ENCODE data around the gene ARF3.

ARF3 gene

DNA sequence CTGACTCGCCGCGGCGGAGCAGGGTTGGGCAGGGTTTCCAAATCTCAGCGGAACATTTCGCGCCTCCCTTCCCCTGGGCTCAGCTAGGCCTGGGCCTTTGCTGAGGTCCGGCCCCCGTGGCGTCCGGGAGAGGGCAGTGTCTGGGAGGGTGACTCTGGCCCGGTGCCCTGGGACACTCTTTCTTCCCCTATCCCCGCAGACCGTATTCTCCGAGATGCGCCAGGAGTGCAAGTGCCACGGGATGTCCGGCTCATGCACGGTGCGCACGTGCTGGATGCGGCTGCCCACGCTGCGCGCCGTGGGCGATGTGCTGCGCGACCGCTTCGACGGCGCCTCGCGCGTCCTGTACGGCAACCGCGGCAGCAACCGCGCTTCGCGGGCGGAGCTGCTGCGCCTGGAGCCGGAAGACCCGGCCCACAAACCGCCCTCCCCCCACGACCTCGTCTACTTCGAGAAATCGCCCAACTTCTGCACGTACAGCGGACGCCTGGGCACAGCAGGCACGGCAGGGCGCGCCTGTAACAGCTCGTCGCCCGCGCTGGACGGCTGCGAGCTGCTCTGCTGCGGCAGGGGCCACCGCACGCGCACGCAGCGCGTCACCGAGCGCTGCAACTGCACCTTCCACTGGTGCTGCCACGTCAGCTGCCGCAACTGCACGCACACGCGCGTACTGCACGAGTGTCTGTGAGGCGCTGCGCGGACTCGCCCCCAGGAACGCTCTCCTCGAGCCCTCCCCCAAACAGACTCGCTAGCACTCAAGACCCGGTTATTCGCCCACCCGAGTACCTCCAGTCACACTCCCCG is 23.9 kb upstream of the ARF3 start:
- peak; percentile 67 to 78 (median 70) for DNase-seq

DNA sequence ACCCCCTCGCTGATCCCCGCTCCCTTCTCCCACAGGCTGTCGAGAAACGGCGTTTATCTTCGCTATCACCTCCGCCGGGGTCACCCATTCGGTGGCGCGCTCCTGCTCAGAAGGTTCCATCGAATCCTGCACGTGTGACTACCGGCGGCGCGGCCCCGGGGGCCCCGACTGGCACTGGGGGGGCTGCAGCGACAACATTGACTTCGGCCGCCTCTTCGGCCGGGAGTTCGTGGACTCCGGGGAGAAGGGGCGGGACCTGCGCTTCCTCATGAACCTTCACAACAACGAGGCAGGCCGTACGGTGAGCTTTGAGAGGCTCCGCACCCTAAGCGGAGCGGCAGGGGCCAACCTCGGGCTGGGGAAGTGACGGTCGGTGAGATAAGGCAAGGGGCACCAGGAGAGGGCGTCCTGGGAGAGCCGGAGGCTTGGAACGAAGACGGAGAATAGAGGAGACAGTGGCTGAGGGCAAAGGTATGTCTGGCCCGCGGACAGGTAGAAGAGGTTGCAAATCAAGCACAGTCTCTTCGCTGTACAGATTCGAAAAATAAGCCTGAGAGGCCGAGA is 23.2 kb upstream of the ARF3 start:
- peak in 1 of 3 donors; percentile 50 for DNase-seq

DNA sequence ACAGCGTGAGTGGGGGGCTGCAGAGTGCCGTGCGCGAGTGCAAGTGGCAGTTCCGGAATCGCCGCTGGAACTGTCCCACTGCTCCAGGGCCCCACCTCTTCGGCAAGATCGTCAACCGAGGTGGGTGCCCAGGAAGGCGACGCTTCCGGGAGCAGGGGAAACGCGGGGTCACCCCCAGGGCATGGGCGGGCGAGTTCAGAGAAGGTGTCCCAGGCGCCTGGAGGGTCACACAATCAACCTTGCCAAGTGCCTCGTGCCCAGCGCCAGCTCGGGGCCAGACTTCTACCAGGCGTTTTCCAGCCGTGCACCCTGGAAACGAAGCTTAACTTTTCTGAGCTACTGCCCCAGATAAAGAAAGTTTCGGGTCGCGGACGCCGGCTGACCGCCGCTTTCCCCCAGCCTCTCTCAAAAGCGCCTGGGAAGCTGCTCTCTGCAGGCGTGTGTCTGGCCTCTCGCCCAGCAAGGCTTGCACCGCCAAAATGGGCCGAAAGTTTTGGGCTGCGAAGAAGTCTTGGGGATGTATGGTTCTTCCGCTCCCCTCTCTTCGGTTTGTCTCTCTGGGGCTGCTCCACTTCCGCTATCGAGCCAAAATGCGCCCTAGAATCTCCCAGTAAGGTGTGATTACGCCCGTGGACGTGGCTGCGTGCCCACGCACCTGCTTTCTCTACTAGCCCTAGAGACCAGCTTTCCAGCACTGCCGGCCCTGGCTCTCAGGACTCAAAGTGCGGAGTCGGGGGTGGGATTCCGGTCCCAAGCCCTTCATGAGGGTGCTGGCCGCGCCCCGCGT is 22.5 kb upstream of the ARF3 start:
- peak in 1 of 3 donors; percentile 24 for DNase-seq

DNA sequence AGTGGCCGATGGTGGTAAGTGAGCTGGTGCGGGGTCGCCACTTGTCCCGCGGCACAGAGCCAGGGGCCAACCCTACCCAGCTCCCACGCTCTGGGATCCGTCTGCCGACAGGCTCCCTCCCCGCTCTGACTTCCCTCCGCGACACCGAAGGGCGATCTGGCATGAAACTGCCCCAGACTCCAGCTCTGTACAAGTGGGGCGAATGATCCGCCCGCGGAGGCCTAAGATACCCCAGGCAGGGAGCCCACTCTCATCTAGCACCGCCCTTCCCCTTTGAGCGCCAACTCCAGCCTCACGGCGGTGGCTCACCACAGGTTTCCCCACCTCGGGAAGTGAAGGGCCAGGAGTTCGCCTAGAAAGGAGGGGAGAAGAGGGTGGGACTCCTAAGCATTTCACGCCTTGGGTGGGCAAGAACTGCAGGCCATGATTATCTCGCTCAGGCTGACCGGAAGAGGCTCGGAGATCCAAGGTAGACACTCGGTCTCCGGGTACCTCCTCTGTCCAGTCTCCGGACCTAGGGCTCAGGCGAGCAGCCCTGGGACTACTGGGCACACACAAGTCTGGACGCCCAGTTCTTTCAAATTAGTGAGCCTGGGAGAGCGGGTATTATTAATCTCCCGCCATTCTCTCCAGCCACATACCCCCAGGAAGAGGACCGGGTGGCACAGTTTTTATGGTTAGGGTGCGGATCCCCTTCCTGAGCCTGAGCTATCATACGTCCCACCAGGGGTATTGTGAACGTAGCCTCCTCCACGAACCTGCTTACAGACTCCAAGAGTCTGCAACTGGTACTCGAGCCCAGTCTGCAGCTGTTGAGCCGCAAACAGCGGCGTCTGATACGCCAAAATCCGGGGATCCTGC is 21.7 kb upstream of the ARF3 start:
- DNase-seq, result peak in 2 of 3 donors; percentile 27 to 48

DNA sequence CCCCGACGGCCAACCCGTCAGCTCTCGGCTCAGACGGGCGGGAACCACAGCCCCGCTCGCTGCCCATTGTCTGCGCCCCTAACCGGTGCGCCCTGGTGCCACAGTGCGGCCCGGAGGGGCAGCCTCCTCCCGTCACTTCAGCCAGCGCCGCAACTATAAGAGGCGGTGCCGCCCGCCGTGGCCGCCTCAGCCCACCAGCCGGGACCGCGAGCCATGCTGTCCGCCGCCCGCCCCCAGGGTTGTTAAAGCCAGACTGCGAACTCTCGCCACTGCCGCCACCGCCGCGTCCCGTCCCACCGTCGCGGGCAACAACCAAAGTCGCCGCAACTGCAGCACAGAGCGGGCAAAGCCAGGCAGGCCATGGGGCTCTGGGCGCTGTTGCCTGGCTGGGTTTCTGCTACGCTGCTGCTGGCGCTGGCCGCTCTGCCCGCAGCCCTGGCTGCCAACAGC is 21.0 kb upstream of the ARF3 start, which contains the start of gene WNT1:
WNT1 (plus strand) TSS at position 32 of the 450 bp plus-strand sequence; CDS start at position 361, 329 bp downstream.
- DNase-seq, result peak in 1 of 3 donors; percentile 23

DNA sequence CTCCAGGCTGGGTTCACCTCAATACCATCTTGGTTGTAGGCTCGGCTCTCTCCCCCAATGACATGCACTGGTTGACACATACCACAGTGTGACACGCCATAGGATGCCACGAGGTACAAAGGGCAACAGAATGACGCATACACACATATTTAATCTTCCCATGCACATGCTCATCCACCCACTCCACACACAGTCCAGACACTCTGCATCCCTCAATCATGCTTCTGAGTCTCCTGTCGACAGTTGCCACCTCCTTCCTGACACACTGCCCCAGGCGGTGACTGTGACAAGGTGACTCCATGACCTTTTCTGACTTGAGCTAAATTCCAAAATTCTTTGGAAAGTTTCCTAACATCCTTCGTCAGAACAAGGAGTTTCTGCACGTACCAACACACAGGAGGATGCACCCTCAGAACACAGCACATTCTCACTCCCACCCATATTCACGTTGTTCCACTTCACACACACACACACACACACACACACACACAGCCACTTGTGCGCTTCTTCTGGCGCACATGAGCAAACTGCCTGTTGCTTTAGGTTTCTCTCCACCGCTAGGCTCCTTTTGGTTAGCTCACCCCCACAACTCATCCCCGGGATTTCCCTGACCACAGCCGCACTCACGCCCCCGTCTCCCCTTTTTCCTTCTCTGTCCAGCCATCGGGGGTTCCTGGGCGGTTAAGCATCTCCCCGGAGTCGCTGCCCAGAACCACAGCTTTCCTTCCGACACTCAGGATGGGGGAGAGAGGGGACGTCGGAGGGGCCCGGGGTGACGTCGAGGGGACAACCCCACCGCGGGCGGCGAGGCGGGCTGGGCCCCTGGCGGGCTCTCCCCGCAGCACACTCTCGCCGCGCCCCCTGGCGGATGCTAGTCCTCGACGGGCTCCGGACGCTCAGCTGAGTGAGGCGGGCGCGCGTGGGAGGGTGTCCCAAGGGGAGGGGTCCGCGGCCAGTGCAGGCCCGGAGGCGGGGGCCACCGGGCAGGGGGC is 20.3 kb upstream of the ARF3 start:
- DNase-seq, result peak; percentile 93 to 97 (median 96)

DNA sequence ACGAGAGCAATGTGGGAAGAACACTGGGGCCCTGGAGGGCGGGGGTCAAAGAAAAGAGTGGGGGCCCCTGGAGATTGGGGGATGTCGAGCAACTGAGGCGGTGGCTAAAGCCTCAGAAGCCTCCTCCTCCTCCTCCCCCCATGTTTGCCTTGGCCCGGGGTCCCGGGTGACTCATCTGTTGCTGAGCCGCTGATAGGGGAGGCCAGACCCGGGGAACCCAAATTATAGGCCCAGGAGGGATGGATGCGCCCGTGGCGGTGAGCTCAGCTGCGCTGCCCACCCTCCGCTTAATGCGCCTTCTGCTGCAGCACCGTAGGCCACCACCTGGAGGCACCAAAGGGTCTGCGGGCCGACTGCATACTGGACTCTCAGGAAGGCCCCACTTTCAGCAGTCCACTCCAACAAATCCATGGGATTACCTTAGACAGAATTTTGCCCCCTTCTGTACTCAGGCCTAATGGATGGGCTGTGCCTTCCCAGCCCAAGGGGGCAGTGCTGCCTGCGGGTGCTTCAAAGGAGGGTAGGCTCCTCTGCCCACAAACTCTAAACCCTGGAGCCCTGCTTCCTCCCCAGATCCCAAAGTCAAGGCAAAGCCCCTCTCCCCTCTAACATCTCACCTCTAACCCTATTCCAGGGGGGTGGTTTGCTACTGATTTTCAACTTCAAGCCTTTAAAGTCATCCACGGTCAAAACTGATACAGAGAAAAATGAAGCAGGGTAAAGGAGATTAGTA is 16.8 kb upstream of the ARF3 start:
- DNase-seq, result peak; percentile 67 to 72 (median 67)

DNA sequence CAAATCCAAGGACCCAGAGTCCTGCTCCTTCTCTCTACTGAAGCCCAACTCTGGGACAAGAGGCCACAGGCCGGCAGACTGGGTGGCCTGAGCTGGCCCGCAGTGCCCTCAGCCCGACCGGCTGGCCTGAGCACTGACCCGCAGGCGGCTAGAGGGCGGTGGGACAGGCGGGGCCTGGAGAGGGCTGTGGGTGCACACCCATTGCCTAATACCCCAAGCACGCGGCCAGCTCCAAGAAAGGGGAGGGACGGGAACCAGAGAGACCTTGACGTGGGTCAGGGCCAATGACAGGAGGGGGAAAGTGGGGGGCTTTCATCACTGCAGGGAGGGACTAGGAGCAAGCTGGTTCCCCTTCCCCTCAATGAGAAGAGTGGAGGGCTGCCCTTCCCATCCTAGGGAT is 16.2 kb upstream of the ARF3 start:
- peak; percentile 53 to 77 (median 63) for DNase-seq

DNA sequence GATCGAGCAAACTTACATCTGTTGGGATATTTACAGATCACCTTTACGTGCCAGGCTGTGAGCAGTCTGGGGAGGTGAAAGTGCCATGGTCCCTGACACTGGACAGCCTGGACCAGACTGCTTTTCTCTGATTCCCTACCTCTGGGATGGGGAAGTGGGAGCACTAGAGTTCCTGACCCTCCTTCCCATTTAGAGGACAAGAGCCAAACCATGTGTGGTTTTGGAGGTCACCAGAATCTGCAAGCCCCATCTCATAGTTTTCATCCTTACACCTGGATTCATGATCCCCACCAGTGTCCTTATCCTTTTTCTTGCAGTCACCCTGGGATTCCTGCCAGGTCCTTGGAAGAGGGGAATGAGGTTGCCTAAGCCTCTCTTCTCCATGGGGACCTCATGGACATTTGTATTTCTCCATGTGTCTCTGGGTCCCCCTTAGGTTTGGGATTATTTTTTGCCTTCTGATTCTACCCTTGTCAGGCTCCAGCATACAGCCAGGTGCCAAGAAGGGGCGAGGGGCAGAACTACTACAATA is 15.7 kb upstream of the ARF3 start:
- no peak for DNase-seq

DNA sequence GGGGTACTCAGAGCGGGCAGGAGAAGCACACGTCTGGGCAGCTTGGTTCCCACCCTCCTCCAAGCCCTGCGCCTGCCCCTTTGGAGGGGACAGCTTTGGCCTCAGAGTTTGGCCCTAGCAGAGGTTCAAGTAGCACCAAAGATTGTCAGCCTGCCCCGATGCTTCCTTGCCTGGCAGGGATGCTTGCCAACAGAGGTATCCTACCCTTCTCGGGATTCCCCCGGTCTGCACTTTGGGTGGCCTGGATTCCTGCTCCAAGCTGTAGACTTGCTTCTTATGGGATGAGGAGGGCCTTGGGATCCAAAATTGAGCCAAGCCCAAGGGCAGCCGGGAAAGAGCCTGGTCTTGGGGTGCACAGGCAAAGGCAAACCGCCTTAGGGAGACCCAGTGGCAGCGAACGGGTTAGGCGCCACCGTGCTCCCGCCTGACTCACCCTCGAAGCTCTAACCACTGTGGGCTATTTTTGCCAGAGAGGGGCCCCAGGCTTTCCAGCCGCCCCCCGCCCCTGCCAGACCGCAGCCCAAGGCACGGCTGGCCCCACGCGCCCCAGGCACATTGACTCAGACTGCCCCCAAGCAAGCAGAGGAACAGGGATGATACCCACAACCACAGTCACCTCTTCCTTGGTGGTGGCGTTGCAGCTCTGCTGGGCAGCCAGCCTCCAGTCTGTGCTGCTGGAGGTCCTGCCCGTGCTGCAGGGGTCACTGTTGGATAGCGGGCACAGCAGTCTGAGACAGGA is 15.1 kb upstream of the ARF3 start:
- peak; percentile 30 to 45 (median 42) for DNase-seq

DNA sequence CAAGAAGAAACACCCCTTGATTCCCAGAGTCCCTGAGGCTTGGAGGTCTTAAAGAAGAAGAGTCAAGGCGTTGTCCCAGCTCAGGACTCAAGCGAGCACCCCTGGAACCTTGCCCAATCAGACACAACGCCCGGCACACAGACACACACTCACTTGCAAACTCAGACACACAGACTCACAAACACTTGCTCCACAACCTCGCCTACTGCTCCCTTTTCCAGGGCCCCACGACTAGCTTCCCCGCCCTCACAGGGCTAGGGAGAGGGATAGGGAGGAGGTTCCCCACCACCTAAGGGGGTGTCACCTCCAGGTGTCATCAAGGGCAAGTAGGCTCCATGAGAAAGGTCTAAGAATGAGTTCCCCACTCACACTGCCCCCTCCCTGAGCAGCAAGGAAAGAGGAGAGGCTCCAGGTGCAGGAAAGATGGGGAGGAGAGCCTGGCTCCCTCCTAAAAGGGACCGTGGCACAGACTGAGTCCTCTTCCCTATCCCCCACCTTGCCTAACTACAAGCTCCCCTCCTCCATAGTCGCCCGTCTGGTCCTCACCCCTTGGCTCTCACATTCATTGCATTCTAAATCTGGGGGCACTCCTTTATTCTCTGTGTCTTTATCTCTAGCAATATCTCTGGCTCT is 13.5 kb upstream of the ARF3 start:
- no peak for DNase-seq

DNA sequence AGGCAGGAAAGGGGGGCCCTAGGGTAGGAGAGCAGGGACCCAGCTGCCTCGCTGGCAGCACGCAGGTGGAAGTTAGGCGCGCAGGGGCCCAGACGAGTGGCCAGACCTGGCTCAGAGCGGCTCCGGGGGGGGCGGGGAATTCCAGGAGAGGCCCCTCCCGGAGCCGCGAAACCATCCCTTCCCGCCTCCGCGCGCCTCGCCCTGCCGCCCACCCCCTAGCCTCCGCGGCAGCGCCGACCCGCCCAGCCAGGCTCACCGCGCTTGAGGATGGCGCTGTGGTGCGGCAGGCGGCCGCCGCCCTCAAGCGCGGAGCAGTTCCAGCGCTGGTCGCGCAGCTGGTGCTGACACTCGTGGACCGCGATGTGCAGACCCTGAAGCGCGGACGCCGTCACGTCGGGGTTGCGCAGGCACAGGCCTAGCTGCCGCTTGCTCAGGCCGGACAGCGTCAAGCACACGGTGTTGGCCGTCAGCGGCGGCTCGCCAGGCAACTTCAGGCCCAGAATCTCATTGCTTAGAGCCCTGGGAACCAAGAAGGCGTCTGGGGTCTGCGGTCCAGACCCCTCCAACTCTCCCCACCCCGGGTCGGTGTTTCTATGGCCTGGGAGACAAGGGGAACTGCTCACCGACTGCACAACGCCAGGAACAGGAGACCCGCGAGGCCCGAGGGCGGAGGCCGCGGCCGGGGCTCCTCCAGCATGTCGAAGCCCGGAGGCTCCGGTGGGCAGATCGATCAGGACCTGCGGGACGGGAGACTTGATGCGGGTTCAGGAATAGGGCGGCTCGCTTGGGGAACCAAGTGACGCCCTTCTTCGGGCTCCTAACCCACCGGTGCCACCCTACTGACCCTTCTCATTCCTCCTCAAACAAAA is 12.8 kb upstream of the ARF3 start:
- DNase-seq, result peak in 2 of 3 donors; percentile 37 to 62

DNA sequence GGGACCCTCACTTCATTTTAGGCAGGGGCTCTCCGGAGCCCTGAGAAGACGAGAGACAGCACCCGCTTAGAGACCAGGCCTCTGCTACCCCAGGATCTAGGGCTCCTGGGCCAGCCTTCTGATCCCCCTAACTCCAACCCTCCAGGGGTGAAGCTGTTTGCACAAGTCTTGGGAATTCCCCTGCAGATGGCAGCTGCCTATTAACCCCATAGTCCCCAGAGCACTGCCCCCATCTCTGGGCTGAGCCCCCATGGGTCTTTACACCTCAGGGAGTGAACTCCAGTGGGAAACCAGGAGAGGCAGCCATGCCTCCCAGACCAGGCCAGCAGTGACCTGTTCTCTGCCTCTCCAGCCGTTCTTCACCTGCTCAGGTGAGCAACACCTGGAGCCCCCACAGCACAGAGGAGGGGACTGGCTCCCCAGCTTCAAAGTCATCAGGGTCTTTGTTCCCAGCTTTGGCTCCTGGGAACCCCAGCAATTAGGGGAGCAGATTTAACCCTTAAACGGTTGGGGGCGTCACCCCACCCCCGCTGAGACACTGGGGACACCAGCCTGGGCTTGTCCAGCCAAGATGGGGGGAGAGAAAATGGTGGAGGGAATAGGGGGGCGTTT is 12.0 kb upstream of the ARF3 start:
- DNase-seq, result no peak

DNA sequence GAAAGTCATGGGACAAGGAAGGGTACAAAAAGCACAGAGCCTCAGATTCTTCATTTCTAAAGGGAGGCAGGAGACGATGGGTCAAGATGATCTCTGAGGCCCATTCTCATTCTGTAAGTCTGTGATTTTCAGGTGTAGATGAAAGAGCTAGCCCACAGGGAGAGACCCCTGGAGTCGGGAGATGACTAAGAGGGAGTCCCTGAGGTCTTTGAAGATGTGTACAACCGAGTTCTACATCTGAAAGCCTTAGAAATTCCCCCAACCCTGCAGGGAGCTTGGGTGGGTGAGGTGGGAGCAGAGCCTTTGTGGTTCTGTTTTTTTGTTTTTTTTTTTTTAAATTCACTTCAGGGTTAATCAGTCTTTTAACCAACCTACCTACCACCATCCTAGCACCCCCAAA is 11.2 kb upstream of the ARF3 start:
- DNase-seq, result no peak

DNA sequence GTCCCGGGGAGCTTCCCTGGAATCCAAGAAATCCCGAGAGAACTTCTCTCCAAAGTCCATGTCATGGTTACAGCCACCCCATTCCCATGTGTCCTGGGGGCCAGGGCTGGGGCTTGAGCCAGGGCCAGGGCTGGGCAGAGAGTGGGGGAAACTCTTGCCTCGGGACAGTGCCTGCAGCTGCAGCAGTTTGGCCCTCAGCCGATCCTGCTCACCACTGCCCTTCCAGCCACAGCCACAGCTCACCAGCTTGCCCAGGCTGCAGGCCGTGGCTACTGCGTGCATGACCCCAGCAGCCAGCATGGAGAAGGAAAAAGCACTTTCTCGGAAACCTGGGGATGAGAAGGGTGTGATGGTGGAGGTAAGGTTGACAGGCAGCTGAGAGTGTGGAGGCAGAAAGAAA is 10.7 kb upstream of the ARF3 start:
- no peak for DNase-seq

DNA sequence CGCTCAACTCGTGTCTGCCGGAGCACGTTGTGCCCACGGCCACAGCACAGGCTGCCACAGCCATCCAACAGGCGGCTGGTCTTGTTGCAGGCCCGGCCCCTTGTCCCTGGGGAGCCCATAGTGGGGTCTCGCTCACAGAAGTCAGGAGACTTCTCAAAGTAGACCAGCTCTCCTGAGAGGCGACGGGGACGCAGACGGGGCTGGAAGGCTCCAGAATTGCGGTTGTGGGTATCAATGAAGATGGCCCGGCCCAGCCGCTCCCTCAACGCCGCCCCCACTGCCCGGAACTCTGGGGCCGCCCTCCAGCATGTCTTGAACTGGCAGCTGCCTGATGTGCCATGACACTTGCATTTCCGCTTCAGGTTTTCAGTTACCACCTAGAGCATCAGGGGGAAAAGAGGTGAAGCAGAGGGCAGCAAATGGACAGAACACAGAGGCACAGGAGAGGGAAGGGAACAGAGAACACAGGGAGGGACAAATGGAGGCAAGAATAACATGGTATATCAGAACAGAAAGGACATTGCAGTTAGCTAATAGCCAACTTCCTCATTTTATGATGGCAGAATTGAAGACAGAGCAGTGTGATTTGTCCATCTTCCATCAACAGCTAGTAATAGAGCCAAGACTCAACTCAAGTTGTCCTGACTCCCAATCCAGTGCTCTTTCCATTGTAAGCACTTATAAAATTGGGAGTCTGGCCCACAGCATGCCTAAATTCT is 9.0 kb upstream of the ARF3 start:
- peak; percentile 41 to 66 (median 59) for DNase-seq
